NCI-H1105 treated with DMSO at 0.1 percent for 48 hours (cell line): Measurements from ENCODE around the gene RRAS2.
"Not testable (repeated sequence)": the region's sequence is repeated elsewhere in the genome, so short reads cannot be mapped to it uniquely, and the experiment has no call there.

Source experiments
- DNase-seq: peaks from one replicate; lab custom pipeline; 2025; lab: John Stamatoyannopoulos, UW

The RRAS2 gene

DNA sequence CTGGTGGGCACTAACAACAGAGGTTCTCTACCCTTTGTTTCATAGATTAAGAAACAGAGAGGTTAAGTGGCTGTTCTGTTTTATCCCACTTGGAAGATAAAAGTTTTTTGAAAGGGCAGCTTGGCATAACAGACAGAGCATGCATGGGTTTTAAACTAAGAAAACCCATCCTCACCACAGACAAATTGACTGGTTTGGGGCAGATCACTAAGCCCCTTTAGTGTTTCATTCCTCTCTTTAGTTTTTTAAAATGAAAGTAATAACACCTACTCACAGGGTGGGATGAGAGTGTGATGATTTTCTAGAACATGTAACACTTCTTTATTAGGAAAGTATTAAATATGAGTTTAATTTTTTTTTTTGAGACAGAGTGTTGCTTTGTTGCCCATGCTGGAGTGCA lies 12.3 kb upstream of the RRAS2 start:
- DNase-seq, result no peak

GRCh38 chr11:14370496-14370895 lies 11.5 kb upstream of the RRAS2 start:
- no peak for DNase-seq

DNA sequence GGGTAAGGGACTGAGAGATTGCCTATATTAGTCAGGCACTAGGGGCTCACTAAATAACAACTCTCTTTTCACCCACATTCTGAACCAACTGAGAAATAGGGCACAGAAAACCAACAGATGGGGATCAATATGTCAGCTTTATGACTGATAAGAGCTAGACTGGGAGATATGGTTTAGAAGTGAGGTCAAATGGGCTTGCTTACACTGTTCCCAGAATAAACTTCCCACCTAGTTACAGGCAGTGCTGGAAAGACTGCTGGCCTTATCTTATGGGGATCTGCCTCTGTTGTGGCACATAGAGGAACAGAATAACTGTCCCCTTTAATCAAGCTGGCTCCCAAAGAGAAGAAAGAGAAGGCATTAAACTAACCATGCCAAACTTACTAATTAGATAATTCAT lies 10.6 kb upstream of the RRAS2 start:
- no peak for DNase-seq

DNA sequence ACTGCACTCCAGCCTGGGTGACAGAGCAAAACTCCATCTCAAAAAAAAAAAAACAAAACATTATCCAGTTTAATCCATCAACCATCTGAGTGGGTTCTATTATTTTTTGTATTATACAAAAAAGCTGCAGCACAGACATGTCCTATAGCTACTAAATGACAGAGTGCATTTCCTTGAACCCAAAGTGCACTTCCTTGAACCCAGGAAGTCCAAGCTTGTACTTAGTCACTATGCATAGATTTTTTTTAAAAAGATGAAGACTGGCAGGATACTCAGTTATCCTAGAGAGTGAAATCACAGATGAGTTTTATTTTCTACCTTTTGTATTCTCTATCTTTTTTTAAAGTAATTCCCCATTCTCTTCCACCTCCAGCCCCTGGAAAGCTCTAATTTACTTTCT lies 8.0 kb upstream of the RRAS2 start:
- no peak for DNase-seq

- no peak for DNase-seq
These were observed 5.3 kb upstream of the RRAS2 start for GRCh38 chr11:14364322-14364721.

GRCh38 chr11:14362611-14363010 lies 3.6 kb upstream of the RRAS2 start:
- no peak for DNase-seq

DNA sequence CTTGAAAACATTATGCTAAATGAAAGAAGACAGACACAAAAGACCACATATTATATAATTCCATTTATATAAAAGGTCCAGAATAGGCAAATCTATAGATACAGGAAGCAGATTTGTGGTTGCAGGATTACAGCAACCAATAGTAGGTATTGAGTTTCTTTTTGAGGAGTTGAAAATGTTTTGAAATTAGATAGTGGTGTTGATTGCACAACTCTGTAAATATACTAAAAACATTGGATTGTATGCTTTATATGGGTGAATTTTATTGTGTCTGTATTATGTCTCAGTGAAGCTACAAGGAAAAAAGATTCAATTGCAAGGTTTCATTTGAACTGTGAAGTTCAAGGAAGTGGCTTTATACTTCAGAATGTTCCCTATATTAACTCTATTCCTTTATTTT lies 3.0 kb upstream of the RRAS2 start:
- no peak for DNase-seq

DNA sequence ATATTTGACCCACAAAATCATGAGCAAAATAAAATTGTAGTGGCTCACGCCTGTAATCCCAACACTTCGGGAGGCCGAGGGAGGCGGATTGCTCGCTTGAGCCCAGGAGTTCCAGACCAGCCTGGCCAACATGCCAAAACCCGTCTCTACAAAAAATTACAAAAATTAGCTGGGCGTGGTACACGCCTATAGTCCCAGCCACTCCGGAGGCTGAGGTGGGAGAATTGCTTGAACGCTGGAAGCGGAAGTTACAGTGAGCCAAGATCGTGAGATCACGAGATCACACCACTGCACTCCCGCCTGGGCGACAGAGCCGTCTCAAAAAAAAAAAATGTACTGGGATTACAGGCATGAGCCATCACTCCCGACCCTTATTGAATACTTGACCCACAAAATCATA lies 2.0 kb upstream of the RRAS2 start:
- DNase-seq, result no peak

GRCh38 chr11:14359501-14360031 lies 583 bp upstream of the RRAS2 start:
- no peak for DNase-seq

GRCh38 chr11:14357881-14358728 lies 878 bp downstream of the RRAS2 start:
- peak; percentile 48 for DNase-seq

DNA sequence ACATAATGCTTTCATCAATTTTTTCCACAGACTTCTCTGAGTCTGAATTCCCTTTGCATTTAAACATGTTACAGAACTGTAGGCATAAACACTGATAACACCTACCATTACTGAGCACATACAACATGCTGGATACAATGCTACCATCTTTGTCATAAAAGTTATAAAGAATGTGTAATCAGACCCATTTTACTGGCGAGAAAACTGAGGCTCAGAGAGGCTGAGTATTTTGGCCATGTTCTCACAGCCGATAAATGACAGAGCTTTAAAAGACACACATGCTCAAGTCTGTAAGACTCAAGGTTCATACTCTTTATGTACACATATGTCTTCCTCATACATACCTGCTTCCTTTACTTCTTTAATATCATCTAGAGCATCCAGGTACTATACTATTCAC lies 2.6 kb downstream of the RRAS2 start:
- DNase-seq, result no peak

DNA sequence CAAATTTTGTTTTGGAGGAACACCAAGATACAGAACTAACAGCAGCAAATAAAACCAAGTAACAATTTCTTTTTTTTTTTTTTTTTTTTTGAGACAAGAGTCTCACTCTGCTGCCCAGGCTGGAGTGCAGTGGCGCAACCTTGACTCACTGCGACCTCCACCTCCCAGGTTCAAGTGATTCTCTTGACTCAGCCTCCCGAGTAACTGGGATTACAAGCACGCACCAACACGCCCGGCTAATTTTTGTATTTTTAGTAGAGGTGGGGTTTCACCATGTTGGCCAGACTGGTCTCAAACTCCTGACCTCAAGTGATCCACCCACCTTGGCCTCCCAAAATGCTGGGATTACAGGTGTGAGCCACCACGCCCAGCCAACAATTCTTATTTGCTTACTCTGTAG lies 4.4 kb downstream of the RRAS2 start:
- DNase-seq, result not testable (repeated sequence)

DNA sequence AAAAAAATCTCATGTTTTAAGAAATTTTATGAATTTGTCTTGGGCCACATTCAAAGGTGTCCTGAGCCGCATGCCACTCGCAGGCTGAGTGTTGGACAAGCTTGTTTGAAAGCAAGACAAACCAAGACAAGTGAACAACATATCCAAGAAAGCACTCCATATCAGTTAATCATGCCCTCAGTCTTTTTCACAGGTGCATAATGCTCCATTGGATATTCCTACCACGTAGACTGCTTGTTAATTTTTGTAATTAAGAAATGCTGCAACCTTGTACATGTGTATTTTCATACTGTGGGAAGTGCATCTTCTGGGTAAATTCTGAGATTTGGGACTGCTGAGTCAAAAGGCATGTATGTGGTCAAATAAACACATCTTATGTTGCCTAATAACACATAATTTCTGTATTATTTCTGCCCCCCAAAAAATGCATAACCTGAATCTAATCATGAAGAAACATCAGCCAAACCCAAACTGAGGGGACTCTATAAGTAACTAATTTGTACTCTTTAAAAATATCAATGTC lies 8.2 kb downstream of the RRAS2 start:
- DNase-seq, result no peak

- DNase-seq, result no peak
These were observed 8.8 kb downstream of the RRAS2 start for GRCh38 chr11:14350215-14350614.

- DNase-seq, result peak; percentile 25
These were observed 11.0 kb downstream of the RRAS2 start for GRCh38 chr11:14347991-14348390.

DNA sequence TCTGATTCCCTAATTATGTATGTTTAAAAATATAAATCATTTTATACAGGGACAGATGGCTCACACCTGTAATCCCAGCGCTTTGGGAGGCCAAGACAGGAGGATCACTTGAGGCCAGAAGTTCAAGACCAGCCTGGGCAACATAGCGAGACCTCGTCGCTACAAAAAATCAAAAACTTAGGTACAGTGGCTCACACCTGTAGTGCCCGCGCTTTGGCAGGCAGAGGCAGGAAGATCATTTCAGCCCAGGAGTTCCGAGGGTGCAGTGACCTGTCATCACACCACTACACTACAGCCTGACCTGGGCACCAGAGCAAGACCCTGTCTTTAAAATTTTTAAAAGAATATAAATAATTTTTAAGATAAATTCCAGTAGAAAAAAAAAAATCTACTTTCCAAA lies 11.5 kb downstream of the RRAS2 start:
- DNase-seq, result no peak

GRCh38 chr11:14346303-14346955 lies 12.6 kb downstream of the RRAS2 start:
- no peak for DNase-seq

DNA sequence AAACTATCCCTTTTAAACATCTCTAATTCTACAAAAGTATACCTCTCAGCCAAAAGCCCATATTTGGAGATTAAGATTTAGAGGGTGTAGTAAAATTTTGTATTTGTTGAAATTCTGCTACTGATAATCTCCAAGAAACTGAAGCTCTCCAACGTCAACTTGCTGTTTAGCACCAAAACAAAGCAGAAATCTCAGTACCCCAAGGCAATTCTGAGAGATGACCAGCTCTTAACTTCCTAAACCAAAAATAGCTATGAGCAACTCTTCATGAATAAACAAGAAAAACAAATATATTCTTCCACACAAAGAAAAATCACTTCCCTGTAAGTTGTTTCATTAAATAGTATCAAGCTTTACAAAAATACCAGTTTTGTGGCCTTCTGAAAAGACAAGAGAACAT lies 13.3 kb downstream of the RRAS2 start:
- DNase-seq, result no peak

- DNase-seq, result not testable (repeated sequence)
These were observed 14.0 kb downstream of the RRAS2 start for GRCh38 chr11:14345016-14345415.

- DNase-seq, result no peak
These were observed 16.1 kb downstream of the RRAS2 start for GRCh38 chr11:14342906-14343305.

GRCh38 chr11:14341968-14342367 lies 17.0 kb downstream of the RRAS2 start:
- DNase-seq, result no peak

GRCh38 chr11:14340721-14341120 lies 18.3 kb downstream of the RRAS2 start:
- DNase-seq, result no peak

- DNase-seq, result no peak
These were observed 19.6 kb downstream of the RRAS2 start for GRCh38 chr11:14339356-14339755.
